GM18873 (cell line): ENCODE results near the gene LRCOL1.

Experiments used
- ATAC-seq: cut with Tn5 transposase; IDR thresholded peaks from one replicate; pipeline ENCODE4 v1.9.1; 2021; ENCODE audit warnings: mild to moderate bottlenecking, moderate library complexity, moderate number of reproducible peaks; ENCODE audit not compliant: unreplicated experiment, low FRiP score

Gene LRCOL1

GRCh38 chr12:132570635-132571034, 39.7 kb downstream of the LRCOL1 start:
- ATAC-seq: no peak

GRCh38 chr12:132569856-132570480, 40.4 kb downstream of the LRCOL1 start:
- no peak for ATAC-seq

DNA sequence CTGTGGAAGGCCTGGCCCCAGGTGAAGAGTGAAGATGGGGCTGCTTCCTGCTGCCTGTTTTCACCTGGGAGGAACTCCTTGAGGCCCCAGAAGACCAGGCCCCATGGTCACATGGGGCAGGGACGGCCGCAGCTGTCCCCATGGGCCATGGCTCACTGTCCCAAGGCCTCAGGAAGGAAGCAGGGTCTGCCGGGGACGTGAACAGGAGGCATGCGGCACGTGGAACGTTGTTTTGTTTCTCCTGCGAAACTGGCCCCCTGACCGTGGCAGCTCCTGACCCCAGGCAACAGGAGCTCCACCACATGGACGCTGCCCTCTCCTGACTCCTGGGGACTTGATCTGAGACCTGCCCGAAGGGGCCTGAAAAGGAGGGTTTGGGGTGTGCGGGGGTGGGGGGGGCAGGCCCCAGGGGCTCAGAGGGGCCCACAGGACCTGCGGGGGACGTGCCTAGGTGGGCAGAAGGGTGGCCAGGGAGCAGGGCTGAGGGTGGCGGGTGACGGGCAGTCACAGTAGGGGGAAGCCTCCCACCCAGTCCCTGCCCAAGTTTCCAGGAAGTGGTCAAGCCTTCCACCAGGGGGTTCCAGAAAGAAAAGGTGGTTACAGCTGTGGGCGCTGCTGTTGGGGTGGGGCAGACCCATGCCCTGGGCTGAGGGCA, 41.4 kb downstream of the LRCOL1 start:
- no peak for ATAC-seq

DNA sequence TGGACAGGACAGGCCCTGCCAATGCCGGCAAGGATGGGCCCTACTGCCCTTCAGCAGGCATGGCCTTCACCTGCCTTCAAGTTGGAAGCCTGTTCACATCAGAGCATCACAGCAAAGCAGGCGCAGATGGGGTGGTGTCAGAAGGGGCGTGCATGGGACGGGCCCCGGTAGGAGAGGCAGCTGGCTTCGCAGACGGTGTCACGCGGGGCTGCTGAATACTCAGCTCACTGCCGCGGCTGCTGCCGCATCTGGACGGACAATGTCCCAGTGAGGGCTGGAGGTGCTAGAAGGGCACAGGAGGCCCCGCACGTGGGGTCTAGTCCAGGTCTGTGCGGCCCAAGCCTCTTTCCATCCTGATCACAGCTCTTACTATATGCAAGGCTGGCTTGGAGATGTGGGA, 42.1 kb downstream of the LRCOL1 start:
- ATAC-seq: no peak

GRCh38 chr12:132566516-132567131, 43.8 kb downstream of the LRCOL1 start:
- ATAC-seq: no peak

DNA sequence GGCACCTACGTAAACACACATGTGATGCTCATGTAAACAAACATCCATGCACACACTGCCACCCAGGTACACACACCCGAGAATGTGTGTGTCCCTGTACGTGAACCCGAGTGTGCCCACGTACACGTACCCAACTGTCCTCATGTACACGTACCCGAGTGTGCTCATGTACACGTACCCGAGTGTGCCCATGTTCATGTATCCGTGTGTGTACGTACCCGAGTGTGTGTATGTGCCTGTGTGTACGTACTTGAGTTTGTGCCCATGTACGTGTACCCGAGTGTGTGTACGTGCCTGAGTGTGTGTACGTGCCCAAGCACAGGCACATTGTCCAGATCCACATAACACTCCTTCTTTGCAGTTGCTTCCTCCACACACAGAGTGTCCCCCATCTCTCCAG, 45.0 kb downstream of the LRCOL1 start:
- ATAC-seq: no peak

DNA sequence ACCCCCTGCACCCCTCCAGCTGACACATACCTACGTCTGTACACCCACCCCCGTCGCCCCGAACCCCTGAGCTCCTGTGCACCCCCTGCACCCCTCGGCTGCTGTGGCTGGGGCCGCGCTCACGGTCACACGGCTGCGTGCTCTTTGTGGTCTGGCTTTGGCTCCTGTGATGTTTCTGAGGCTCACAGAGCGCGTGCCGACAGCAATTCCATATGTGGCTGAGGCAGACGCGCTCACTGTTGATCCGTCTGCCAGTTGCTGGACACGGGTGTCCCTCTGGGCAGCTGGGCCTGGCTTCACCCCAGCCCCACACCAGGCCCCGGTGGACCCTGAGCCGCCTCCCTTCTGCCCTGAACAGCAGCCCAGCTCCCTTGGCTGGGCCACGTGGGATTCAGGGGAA, 46.5 kb downstream of the LRCOL1 start:
- no peak for ATAC-seq

DNA sequence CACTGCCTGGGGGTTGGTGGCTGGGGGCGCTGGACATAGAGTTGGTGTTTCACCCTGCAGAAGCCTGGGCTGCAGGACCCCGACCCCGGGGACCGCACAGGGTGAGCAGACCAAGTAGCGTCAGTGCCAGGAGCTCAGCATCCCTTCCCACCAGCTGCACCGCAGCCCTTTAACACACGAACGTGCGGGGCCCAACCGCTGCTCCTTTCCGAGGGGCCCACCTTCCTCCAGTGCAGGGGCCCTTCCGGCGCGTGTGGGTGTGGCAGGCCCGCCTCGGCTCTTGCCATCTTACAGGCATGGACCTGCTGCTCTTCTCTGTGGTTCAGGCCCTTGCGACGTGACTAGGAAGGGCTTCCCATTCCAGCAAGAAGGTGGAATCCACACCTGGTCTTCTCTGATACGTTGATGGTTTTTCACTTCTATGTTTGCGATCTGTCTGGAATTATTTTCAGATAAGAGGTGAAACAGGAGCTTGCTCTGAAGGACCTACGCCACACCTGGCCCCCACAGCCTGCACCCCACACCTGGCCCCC, 47.8 kb downstream of the LRCOL1 start:
- ATAC-seq: no peak

DNA sequence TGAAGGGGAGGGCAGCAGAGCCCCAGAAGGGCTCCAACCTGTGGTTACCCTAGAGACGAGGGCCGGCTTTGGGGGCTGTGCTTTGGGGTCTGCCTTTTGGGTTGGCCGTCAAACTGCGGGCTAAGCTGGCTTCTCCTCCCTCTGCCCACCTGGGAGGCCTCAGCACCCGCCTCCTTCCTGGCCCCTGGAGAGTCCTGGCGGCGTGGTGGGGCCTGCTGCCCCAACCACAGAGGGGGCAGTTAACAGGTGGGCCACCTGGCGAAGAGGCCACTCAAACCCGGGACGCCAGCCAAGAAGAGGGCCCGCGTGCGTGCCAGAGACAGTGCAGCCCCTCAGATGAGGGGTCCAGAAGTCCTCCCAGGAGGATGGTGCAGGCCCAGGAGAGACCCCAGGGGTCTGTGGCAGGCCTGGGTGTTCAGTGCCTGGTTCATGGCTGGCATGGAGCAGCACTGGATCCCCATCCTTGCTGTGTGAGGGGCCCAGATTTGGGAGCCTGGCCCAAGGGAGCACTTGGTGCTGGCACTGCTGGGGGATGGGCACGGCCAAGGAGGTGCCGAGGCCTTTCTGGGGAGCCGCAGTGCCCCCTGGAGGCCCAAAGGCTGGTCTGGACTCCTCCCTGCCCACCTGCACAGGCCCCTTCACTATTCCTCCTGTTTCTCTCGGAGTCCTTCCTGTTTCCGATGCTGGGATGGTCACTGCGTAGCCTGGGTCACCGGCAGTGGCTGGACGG, 48.8 kb downstream of the LRCOL1 start:
- ATAC-seq: no peak

DNA sequence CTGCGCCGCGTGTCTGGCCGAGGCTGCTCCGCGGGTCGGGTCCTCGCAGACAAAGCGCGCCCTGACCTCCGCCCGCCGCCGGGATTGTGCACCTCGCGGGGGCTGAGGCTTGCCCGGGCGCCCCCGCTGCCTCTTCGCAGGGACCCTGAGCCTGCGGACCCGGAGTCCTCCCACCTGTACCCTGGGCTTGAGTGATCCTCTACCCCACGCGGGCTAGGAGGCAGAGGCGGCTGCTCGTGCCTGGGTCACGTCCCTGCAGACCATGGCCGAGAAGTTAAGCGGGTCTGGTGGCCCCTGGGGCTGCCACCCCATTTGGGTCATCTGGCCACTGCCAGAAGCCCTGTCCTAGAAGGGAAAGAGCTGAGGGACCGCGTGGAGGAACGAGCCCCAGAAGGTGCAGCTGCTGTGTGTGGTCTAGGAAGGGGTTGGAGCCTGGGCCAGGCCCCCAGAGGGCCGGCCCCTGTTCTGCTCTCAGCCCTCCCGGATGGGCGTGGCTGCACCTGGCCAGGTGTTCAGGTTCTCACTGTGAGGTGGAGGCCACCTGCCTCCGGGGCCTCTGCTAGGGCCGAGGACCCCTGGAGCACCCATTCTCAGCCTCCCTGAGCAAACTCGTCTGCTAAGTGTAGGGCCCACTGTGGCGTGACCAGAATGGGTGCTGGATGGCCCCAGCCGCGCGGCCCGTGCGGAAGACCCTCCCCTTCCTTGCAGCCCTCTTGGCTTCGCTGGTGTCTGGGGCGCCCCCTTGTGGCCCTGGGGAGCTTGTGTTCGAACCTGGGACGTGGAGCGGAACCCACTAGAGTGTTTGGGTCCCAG, 49.6 kb downstream of the LRCOL1 start:
- ATAC-seq: no peak

- ATAC-seq: no peak
Observed at GRCh38 chr12:132560364-132560613, 50.1 kb downstream of the LRCOL1 start.

DNA sequence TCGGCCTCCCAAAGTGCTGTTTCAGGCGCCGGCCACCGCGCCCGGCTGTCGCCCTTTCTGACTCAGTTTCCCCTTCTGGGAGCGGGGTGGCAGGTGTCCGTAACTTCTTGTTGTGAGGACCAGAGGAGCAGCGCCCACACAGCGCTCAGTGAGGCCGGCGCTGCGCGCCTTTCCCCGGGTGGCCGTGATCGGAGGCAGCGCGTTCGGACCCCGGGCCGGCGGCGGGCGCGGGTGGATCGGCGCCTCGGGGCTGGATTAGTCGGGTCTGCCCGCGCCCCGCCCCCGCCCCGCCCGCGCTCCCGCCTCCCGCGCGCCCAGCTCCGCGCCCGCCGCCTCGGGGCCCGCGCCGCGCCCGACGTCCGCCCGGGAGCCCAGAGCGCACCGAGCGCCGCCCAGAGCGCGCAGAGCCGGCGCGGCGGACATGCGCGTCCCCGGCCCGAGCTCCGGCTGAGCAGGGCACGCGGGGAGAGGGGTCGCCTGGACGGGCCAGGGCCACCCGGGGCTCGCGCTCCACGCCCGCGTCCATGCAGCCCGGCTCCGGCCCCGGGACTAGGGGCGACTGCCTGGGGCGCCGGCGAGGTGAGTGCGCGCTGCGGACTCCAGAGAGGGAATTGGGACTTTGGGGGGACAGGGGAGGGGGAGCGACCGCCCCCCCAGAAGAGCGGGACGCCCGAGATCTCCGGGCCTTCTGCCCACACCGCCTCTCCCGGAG, 50.6 kb downstream of the LRCOL1 start:
- no peak for ATAC-seq

GRCh38 chr12:132558861-132559623, 51.3 kb downstream of the LRCOL1 start:
- ATAC-seq: no peak

DNA sequence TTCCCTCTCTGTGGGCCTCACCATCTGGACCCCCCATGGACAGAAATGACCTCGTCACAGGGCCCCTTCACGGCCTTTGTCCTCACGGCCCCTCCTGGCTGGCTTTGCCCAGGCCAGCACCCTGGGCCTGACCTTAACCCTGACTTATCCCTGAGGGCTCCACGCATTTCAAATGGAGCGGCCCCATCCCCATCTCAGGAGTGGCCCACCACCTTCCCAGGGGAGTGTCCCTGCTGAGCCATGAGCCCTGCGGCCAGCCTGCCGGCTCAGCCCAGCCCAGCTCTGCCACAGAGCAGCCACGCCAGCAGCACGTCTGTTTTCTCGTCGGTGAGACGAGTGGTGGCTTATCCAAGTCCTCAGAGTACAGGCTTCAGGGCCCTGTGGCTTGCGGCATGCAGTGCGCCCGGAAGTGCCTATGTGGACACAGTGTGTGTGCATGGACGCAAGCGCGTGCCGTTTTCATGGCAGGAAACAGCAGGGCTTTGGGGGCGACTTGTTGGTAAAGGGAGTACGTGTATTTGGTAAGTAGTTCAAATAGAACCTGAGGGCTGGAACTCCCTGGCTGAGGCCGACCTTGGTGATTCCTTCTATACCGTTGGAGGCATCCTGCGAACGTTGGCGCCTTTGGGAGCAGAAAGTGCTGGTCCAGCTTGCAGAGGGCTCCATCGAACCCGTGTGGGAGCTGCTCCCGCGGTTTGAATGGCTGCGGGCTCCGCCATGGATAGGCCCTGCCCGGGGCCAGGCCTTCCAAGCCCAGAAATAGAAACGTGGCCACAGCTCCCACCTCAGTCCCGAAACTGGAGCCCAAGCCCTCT, 52.1 kb downstream of the LRCOL1 start:
- ATAC-seq: no peak

GRCh38 chr12:132557291-132558015, 52.9 kb downstream of the LRCOL1 start:
- ATAC-seq: no peak

GRCh38 chr12:132556801-132557200, 53.6 kb downstream of the LRCOL1 start:
- ATAC-seq: no peak

GRCh38 chr12:132556216-132556615, 54.2 kb downstream of the LRCOL1 start:
- ATAC-seq: no peak

- no peak for ATAC-seq
Observed at GRCh38 chr12:132555686-132556085, 54.7 kb downstream of the LRCOL1 start.
